Skeletal muscle tissue (tissue), 4 donors: Measurements from ENCODE around the gene TSC1. TPM values are rescaled to one million over a fixed set of nuclear protein-coding genes. Genes with fewer than 3 reads are reported as not detected.
A peak's percentile ranks its signal among the peaks of the same experiment; 100 is the strongest.

ENCODE experiments used
- H3K27ac ChIP-seq: one replicate; pipeline ENCODE4 v1.7.0; 2013; ENCODE audit warnings: mild to moderate bottlenecking, low read depth, low read length, inconsistent platforms
- H3K27me3 ChIP-seq, 3 donors: one replicate each; pipeline ENCODE4 v1.7.0; 2013; ENCODE audit warnings: low read length in 3 of 3; ENCODE audit not compliant: control insufficient read depth in 3 of 3, insufficient read depth in 3 of 3
- H3K36me3 ChIP-seq, 3 donors: one replicate each; pipeline ENCODE4 v1.7.0; 2013; ENCODE audit warnings: low read length in 3 of 3; ENCODE audit not compliant: control insufficient read depth in 3 of 3, insufficient read depth in 3 of 3
- H3K4me1 ChIP-seq, 3 donors: one replicate each; pipeline ENCODE4 v1.7.0; 2013; ENCODE audit warnings: low read length in 3 of 3, mild to moderate bottlenecking in 3 of 3; ENCODE audit not compliant: control insufficient read depth in 3 of 3, insufficient read depth in 3 of 3
- H3K4me3 ChIP-seq, 3 donors: one replicate each; pipeline ENCODE4 v1.7.0; 2013; ENCODE audit warnings: low read length in 3 of 3
- H3K9ac ChIP-seq, 3 donors: one replicate each; pipeline ENCODE4 v1.7.0; 2013; ENCODE audit warnings: low read length in 3 of 3, mild to moderate bottlenecking in 3 of 3, moderate library complexity in 2 of 3, low read depth in 1 of 3
- H3K9me3 ChIP-seq, 3 donors: one replicate each; pipeline ENCODE4 v1.7.0; 2013; ENCODE audit warnings: low read length in 3 of 3; ENCODE audit not compliant: control insufficient read depth in 3 of 3
- total RNA-seq: library from RNA; depleted of rRNA; stranded (reverse); fragments of >200 nt; gene quantifications from one replicate; pipeline ENCODE4 v1.2.3, GENCODE V29; 2014
- donor health status: Osteomylitis.

Gene TSC1
- total RNA-seq, 1 donor from 2014 or later, result 23.0 TPM

- Histone ChIP-seq H3K9ac (no peak overlapping the region), H3K4me3 (no peak overlapping the region), H3K4me1 (peaks cover 9 to 14% (median 11%) of the 10 kb centered on the region in 3 donors), H3K9me3 (no peaks in the 10 kb centered on the region), H3K36me3 (no peaks in the 10 kb centered on the region), H3K27ac (no peak overlapping the region), H3K27me3 (peaks cover 30 to 51% (median 38%) of the 10 kb centered on the region in 3 donors)
Observed at GRCh38 chr9:132986640-132987620, 42.5 kb upstream of the TSC1 start.

GRCh38 chr9:132986114-132986513, 41.7 kb upstream of the TSC1 start:
- Histone ChIP-seq H3K27ac (no peak overlapping the region), H3K4me3 (no peak overlapping the region), H3K36me3 (no peaks in the 10 kb centered on the region), H3K27me3 (peaks cover 22 to 44% (median 33%) of the 10 kb centered on the region in 3 donors), H3K4me1 (peaks cover 9 to 14% (median 11%) of the 10 kb centered on the region in 3 donors), H3K9ac (no peak overlapping the region), H3K9me3 (no peaks in the 10 kb centered on the region)

- Histone ChIP-seq H3K27me3 (peaks cover 18 to 41% (median 27%) of the 10 kb centered on the region in 3 donors), H3K9ac (no peak overlapping the region), H3K4me1 (peaks cover 9 to 14% (median 11%) of the 10 kb centered on the region in 3 donors), H3K27ac (no peak overlapping the region), H3K36me3 (no peaks in the 10 kb centered on the region), H3K9me3 (no peaks in the 10 kb centered on the region), H3K4me3 (no peak overlapping the region)
Observed at GRCh38 chr9:132985489-132985888, 41.1 kb upstream of the TSC1 start.

GRCh38 chr9:132985071-132985350, 40.6 kb upstream of the TSC1 start:
- peaks cover 18 to 41% (median 25%) of the 10 kb centered on the region in 3 donors for H3K27me3 ChIP-seq
- no peak overlapping the region for H3K9ac ChIP-seq
- H3K4me1 ChIP-seq, result peaks cover 9 to 14% (median 11%) of the 10 kb centered on the region in 3 donors
- no peak overlapping the region for H3K27ac ChIP-seq
- H3K4me3 ChIP-seq, result no peak overlapping the region
- no peaks in the 10 kb centered on the region for H3K36me3 ChIP-seq
- H3K9me3 ChIP-seq, result no peaks in the 10 kb centered on the region

- peaks cover 23 to 42% (median 30%) of the 10 kb centered on the region in 3 donors for H3K27me3 ChIP-seq
Observed at GRCh38 chr9:132984202-132985070, 40.0 kb upstream of the TSC1 start.

GRCh38 chr9:132983491-132984201, 39.2 kb upstream of the TSC1 start:
- H3K9ac ChIP-seq, result no peak overlapping the region
- no peaks in the 10 kb centered on the region for H3K36me3 ChIP-seq
- H3K27me3 ChIP-seq, result peaks cover 29 to 46% (median 31%) of the 10 kb centered on the region in 3 donors
- peaks cover 11 to 14% (median 12%) of the 10 kb centered on the region in 3 donors for H3K4me1 ChIP-seq
- H3K27ac ChIP-seq, result no peak overlapping the region
- H3K4me3 ChIP-seq, result no peak overlapping the region
- no peaks in the 10 kb centered on the region for H3K9me3 ChIP-seq

More at GRCh38 chr9:132984202-132985070, 40.0 kb upstream of the TSC1 start:
- no peaks in the 10 kb centered on the region for H3K36me3 ChIP-seq
- H3K9me3 ChIP-seq, result no peaks in the 10 kb centered on the region
- no peak overlapping the region for H3K4me3 ChIP-seq
- peaks cover 11 to 14% (median 11%) of the 10 kb centered on the region in 3 donors for H3K4me1 ChIP-seq
- no peak overlapping the region for H3K27ac ChIP-seq
- no peak overlapping the region for H3K9ac ChIP-seq

GRCh38 chr9:132982458-132982857, 38.0 kb upstream of the TSC1 start:
- Histone ChIP-seq H3K27me3 (peaks cover 30 to 47% (median 34%) of the 10 kb centered on the region in 3 donors), H3K9me3 (no peaks in the 10 kb centered on the region), H3K4me1 (peaks cover 11 to 14% (median 12%) of the 10 kb centered on the region in 3 donors), H3K9ac (no peak overlapping the region), H3K4me3 (no peak overlapping the region), H3K27ac (no peak overlapping the region), H3K36me3 (no peaks in the 10 kb centered on the region)

- Histone ChIP-seq H3K27me3 (peaks cover 33 to 40% (median 36%) of the 10 kb centered on the region in 3 donors), H3K9me3 (no peaks in the 10 kb centered on the region), H3K9ac (no peak overlapping the region), H3K4me3 (no peak overlapping the region), H3K4me1 (peaks cover 0 to 3% (median 0%) of the 10 kb centered on the region in 3 donors), H3K27ac (no peak overlapping the region), H3K36me3 (no peaks in the 10 kb centered on the region)
Observed at GRCh38 chr9:132980157-132980556, 35.7 kb upstream of the TSC1 start.

GRCh38 chr9:132978451-132979131, 34.2 kb upstream of the TSC1 start, which contains the start of gene GFI1B:
Gene GFI1B, plus strand, starts transcription at chr9:132978694. Its CDS starts 7,985 bp downstream, at chr9:132986679.
- Histone ChIP-seq H3K27ac (no peak within 1 kb of the TSS), H3K4me3 (no peak within 1 kb of the TSS), H3K4me1 (peaks cover 0 to 3% (median 0%) of the 10 kb centered on the region in 3 donors), H3K27me3 (peaks cover 30 to 39% (median 34%) of the 10 kb centered on the region in 3 donors), H3K9ac (peak within 1 kb of the TSS in 1 of 3 donors; percentile 16), H3K9me3 (no peaks in the 10 kb centered on the region), H3K36me3 (no peaks in the 10 kb centered on the region)
